ENCODE measurements around the gene ORAI2.

GRCh38 chr7:102434039-102434486 lies 688 bp downstream of the ORAI2 start:
- TF ChIP-seq CTCF (IDR thresholded peaks at IDR 0.05) (no peak), POLR2A (IDR thresholded peaks at IDR 0.05) (no peak)

Data from esophagus squamous epithelium (tissue), 4 donors.